Activated CD8-positive, alpha-beta memory T cell treated with anti-CD3 and anti-CD28 coated beads, Interleukin-2, amount 50 U/mL, for 24 hours (primary cell): ENCODE data around the gene AP5B1.

Experiments
- DNase-seq: peaks from one replicate; pipeline ENCODE4 v3.0.0-alpha.2; 2020; ENCODE audit errors: extremely low read depth

AP5B1 gene, protein sequence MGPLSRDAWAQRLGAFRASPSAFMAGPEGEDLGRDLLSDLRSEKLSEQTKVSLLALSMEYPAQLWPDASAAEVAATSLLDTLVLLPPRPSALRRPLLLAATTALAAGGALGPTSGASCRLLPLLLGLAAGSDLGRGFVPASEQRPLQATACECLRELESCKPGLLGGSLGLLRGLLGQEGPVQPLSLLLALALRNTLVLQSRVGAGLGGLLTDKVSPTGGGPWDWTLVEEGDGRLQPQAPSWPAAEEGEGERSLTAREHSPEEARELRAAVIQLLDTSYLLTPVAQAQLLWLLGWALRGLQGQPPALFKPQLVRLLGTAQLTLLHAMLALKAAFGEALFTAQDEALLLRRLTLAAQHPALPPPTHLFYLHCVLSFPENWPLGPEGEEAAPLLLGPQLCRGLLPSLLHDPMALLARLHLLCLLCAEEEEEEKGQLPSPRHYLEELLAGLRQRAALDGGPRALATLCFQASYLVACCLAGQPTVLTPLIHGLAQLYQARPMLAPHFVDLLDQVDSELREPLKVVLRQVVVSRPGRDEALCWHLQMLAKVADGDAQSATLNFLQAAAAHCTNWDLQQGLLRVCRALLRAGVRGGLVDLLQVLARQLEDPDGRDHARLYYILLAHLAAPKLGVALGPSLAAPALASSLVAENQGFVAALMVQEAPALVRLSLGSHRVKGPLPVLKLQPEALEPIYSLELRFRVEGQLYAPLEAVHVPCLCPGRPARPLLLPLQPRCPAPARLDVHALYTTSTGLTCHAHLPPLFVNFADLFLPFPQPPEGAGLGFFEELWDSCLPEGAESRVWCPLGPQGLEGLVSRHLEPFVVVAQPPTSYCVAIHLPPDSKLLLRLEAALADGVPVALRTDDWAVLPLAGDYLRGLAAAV

DNA sequence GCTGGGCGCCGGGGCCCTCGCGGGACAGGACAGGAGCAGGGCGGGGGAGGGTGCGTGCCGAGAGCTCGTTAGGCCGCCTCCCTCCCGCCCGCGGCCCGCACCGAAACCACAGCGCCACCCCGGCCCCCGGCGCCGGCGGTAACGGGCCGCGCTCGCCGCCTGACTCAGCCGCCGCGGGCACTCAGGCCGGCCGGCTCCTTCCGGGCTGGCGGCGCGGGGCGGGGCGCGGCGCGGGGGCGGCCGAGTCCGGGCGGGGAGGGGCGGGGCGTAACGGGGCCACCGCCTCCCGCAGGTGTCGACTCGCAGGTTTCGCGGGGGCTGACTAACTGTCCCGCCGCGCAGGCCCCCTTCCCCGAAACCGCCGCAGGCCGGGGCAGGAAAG is at the start of gene AP5B1:
Gene AP5B1, minus strand, starts transcription at position 207 of the 382 bp plus-strand sequence. CDS start 385 bp downstream, outside the sequence.
- peak; percentile 24 for DNase-seq

DNA sequence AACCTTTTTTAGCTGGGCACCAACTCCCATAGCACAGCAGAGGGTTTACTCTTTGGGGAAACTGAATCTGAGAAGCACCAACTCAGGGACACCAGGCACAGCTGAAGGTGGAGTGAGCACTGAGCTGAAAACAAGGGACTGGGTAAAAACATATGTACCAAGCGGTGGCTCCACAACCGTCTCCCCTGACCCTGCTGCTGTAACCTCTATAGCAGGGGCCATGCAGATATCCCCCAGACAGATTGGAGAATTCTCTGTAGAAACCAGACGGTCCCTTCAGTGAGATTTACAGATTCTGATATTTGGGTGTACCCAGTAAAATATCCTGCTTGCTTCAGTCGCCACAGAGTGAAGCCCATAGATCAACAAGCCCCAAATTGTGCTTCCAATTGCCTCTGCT is 48.7 kb upstream of the AP5B1 start:
- no peak for DNase-seq

DNA sequence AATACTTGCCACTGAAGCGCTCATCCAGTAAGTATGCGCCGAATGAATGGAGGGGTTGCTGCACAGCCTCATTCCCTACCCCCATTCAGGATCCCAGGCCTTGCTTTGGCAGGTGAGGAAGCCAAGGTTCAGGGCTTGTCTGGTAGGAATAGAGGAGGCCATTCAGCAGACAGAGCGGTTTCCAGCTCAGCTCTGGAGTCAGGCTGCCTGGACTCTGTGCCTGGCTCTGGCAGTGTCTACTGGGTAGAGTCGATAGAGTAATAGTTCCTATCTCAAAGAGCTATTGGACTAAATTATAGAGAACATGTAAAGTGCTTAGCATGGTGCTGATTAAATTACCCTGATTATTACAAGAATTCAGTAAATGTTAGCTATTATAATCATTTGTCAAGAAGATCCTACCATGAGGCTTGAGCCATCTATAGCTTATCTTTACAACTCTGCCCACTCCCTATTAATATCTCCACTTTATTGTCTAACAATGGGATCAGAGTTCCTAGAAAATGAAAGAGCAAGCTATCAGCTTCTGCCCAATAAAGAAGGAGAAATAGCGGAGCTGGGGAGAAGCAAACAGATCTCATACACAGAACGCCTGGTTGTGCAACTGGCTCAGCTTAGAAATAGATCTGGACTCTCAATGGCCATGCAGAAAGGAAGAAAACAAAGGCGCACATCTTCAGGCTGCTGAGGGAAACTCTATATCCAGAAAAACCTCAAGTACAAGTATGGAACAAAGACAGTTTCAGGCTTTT is 46.4 kb upstream of the AP5B1 start:
- no peak for DNase-seq

DNA sequence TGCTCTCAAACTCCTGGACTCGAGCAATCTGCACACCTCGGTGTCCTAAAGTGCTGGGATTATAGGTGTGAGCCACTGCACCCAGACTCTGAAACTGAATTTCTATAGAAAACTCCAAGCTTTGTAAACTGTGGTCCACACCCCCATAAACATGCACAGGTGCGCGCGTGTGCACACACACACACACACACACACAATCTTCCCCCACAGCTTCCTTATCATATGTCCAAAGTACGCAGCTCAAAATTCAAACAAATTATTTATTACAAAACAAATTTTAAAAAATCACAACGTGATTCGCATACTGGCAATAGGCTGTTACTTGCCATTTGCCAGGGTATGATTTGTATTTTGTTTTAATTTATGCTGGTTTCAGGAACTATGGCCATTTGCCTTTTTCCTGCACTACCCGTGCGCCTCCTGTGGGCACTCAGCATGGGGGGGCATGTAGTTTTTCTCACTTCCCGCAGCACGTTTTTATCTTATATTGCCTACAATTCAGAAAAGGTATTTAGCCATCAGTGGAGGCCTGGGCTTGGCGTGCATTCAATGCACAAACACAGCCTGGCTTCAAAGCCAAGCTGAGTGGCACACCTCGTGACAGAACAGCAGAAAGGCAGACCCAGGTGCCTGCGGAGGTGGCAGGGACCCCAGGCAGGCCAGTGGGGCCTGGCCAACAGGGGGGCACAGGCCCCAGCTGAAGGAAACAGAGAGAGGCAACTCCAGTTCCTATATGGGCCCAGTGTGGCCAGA is 42.2 kb upstream of the AP5B1 start:
- DNase-seq: no peak

DNA sequence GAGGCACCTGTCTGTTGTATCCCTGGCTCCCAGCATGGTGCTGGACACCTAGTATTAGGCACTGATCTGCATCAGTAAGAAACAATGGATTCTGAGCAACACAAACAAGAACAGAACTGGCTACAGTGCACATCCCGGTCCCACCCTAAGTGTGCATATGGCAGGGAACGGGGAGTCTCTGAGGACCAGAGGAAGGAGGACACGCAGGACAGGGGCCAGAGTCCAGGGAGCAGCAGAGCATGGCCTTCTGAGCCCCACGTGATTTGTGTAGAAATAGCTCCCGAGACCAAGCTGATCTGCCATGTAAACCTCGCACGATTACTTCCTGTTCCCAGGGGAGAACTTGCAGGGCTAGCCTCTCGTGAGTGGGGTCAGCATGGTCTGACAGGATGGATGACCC is 40.3 kb upstream of the AP5B1 start:
- DNase-seq: no peak

DNA sequence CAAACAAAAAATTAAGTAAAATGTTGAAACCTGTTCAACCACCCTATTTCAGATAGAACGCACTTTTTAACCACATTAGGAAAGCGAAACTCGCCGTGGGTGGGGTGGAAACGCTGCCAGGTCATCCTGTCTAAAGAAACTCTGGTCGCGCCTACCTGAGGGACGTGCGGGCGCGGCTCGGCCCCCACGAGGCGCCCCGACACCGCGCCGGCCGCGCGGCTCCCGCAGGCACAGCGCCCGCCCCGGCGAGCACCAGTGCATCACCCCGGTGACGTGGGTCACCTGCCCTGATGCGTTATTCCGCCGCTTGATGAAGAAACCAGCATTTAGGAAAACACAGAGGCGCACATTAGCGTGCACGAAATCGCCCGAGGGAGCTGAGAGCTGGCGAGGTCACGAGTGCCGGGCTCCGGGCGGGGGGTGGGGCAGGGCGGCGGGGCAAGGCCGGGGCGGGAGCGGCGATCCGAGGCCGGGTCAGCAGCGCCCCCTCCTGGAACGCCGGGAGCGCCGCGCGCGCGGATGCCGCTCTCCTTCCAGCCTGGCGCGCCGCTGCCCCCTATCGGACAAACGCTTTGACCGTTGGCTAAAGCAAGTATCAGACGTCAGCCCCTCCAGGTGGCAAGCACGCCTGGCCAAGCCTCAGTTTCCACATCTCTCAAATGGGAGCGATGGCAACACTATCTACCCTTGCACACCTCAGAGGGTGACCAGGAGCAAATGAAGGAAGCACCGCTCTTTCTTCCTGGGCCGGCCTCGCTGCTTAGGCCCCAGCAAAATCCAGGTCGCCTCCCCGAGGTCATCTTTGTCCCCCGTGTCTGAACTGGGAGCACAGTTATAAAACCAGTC is 37.3 kb upstream of the AP5B1 start:
- peak; percentile 87 for DNase-seq

DNA sequence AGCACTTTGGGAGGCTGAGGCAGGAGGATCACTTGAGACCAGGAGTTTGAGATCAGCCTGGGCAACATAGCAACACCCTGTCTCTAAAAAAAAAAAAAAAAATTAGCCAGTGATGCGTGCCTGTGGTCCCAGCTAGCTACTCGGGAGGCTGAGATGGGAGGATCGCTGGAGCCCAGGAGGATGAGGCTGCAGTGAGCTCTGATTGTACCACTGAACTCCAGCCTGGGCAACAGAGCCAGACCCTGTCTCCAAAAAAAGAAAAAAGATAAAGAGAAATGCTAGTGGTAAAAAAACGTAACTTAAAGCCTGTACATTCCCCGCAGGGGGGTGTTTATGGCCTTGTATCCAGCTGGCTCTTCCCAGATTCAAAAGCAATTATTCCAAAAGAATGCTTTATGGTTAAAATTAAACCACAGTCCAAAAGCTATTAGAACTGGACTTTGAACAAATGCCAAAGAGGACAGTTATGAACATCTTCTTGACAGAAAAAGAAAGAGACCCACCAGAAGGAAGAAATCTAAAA is 36.6 kb upstream of the AP5B1 start:
- DNase-seq: no peak

DNA sequence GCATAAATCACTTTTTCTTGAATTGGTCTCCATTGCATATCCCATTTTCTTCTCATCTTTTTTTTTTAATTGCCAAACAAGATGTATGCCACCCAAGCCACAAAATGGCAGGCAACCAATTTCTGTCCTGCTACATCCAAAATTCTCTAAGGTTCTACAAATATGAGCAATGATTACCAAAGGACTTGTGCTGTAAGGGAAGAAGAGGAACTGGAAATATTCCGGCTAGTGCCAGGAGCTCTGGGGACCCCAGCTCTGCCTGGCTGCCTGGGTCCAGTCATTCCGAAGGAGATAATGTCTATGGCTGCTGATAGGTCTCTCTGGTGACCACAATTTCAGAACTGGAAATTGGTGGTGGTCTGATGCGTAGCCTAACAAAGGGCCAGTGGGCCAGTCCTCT is 35.9 kb upstream of the AP5B1 start:
- no peak for DNase-seq

DNA sequence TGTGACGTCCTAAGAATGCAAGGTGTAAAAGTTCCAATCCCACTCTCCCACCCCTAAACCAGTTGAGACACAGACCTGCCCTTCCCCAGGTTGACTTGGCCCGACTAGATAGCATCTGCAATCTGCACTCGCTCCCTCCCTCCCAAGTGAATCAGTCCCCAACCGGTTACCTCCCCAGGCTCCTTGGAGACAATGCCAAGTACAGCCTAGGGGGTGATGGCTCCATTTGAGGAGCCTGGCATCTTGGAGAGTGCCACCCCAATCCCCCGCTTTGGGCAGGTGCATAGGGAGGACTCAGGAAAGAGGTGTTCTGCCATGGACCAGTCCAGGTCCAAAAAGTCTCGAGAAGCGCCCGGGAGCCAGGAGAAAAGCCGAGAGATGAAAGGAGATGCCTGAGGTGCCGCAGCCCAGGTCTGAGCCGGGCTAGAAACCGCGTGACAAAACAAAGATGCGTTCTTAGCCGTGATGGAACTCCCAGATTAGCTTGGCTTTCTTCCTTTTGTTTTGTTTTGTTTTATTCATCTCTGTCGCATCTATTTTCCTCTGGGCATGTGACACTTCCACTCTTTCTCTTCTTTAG is 34.3 kb upstream of the AP5B1 start:
- DNase-seq: no peak

DNA sequence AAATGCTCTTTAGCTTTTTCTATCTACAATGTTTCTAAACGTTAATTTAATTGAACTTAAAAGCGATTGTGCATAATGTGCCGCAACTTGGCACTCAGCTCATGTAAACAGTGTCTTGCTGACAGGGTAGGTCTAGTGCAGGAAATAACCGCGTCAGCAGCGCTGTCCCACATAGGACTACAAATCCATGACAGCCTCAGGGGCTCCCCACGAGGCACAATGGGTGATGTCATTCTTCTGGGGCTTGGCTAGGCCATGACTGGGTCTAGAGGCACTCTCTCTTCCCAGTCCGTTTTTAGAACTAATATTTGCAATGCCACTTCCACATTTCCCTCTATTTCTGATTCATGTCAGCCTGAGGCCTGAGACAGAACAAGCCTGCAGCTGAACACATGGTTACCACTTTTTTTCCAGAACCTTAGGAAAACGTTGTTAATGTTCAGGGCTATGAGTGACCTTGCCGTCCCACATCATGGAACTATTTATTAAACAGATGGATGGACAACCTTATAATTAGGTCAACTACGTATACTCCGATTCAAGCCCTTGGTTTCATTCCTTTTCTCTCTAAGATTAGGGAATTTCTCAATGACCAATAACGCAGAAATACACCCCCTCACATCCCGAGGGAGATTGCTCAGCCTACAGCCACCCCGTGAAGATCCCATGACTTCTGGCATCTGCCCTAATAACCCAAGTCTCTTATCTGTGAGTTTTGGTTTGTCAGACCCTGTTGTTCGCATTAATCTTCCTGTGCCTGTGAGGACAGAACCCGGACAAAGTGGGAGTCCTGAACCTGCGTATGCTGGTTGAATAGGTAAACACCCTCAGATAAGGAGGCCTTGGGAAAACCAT is 33.6 kb upstream of the AP5B1 start:
- DNase-seq: no peak

DNA sequence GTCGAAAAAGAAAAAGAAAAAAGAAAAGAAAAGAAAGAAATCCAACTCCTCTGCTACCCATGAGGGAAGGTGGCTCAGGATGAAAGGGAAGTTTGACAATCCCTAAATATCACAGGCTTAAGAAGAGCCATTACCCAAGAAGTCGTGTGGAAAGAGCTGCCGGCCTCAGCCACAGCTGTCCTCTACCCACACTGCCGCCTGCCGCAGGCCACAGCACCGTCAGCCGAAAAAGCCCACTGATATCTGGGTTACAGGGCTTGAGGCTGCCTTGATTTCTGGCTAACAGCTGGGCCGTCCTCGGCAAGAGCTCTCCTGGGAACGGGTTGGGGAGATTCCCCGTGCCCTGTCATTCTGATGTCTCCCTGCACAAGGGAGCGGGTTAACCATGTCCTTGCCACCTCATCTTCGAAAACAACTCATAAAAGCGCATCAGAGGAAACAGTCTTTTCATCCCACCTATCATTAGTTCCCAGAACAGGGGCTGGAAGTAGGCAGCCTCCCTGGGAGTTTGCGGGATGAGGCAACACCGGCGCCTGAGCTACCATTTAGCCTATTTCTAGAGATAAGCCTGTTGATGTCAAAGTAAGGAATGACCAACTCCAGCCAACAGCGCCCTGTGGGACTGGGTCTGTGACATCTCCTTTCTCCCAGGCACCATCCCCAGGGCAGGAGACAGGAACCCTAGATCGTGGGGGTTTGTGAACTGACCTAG is 31.1 kb upstream of the AP5B1 start:
- DNase-seq: no peak

DNA sequence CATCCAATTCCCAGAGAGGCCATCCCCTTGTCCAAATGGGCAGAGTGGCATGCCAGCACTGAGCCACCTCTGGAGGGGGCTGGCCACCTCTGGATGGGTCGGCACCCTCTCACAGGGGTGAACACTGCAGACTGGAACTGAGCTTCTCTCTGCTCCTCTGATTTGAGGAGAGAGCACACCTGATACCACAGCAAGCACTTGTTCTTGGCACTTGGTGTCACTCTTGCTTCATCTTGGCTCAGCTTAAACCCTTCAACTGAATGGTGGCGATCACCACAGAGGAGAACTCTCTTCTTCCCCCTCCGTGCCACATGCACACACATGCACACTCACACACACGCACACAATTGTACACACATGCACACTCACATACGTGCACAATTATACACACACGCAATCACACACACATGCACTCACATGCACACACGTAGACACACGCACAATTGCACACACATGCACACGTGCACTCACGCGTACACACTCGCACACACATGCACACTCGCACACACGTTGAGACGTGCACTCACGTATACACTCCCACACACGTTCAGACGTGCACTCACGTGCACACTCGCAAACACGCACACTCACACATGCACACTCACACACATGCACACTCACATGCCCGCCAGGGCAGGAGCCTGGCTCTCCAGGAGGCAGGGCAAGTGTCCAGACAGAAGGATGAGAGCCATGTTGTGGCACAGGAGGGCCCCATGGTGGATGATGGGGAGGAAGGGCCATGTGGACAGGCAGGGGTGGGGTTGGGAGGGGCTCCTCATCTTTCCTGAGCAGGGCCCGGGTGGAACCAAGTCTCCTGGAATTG is 29.5 kb upstream of the AP5B1 start:
- DNase-seq: no peak

DNA sequence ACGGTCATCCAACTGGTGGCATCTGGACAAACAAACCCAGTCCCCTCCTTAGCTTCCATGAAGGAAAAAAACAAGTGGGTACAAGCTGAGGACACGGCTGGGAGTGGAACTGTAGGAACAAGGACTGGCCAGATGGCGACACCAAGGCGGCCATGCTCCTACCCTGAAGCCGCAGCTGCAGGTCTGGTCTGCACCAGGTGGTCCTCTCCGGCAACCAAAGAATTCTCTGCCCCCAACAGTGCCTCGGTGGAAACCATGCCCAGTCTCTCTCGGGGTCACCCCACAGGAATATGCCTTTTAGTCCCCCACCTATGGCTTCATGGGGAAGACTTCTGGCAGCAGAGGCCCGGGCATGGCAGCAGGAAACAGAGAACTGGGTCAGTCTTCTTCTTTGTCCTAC is 28.7 kb upstream of the AP5B1 start:
- DNase-seq: no peak

DNA sequence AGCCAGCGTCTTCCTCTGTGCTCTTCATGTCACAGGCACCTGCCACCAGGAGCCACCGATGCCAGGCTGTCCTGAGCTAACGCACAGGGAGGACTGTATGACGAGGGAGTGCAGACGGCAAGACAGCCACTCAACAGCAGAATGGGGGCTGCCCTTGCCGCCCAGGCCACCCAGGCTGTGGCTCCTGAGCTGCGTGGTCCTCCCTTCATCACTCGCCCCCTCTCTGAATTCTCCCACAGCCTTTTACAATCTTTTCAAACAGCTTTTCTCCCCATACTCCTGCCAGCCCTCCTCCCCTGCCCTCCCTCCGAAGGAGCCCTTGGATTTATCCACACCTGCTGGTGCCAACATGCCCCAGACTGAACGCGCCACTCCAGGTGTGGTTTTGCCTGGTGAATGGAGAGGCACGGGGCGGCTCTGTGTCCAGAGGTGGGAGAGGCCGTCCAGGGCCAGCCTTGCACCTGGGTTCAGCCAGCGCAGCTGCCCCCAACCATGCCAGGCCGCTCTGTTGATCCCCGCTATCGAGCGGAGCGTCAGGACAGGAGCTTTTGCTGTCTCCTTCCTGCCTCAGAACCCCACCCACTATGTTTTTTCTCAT is 28.1 kb upstream of the AP5B1 start:
- no peak for DNase-seq

DNA sequence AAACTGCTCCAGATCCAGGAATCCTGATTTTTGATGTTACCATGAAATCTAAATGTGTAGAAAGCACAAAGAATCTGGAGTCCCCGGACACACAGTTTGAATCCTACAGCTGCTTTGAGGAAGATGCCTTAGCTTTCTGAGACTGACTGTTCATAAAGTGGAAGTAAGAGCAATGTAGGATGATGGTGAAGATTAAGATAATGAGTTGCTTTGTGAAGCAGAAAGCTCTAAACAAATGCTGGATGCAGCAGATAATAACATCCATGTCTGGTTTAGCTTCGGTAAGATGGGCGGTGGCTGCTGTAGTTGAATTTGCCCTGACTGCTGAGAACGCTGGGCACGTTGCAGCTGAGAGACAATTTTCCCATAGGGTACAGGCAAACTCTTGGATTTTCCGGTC is 26.2 kb upstream of the AP5B1 start:
- DNase-seq: no peak

DNA sequence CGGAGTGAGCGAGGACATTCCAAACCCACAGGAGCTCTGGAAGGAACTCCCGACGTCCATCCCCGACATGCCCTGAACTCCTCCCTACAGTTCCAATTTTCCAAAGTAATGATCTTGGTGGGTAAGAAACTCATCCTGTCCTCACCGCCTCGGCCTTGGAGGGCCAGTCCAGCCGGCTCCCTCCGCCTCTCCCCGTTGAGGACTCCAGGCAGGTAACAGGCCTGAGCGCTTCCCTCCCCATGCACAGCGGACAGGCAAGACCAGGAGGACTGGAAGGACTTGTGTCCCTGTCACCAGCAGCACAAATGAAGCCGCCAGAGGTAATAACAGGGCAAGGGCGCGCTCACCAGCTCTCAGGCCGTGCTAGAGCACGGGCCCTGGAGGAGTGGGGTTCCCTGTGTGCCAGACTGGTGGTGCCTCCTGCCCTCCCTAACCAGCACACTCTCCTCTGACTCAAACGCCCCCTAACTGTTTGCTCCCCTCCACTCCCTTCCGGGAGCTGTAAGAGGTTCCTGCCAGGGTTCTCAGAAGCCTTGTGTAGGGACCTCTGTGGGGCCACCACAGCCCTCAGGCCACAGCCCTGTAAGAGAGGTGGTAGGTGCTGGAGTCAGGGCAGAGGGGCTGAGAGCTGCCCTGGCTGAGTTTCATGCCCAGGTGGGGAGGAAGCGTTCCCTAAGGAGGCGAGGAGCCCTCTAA is 23.2 kb upstream of the AP5B1 start:
- DNase-seq: no peak
